ENCODE data around the gene PRICKLE4.

Gene PRICKLE4

DNA sequence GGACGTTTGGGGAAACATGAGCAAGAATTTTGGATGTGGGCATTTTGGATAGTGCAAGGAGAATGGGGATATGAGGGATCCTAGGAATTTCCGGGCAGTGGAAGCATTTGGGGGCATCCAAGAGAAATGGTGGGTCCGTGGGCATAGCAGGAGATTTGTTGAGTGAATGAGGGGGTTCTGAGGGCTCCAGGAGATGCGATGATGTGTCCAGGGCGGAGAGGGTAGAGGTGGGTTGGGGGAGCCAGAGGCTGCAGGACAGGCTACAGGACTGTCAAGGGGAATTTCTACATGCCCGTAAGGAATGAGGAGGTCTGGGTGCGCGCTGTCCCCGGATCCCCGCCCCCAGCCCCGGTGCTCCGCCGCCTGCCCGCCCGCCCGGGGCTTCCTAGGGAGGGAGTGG lies 1.2 kb upstream of the PRICKLE4 start:
- ATAC-seq = no peak
- TF ChIP-seq PPARA (CRISPR knock-in tag; IDR thresholded peaks at IDR 0.05; ENCODE audit: borderline replicate concordance) = no peak

DNA sequence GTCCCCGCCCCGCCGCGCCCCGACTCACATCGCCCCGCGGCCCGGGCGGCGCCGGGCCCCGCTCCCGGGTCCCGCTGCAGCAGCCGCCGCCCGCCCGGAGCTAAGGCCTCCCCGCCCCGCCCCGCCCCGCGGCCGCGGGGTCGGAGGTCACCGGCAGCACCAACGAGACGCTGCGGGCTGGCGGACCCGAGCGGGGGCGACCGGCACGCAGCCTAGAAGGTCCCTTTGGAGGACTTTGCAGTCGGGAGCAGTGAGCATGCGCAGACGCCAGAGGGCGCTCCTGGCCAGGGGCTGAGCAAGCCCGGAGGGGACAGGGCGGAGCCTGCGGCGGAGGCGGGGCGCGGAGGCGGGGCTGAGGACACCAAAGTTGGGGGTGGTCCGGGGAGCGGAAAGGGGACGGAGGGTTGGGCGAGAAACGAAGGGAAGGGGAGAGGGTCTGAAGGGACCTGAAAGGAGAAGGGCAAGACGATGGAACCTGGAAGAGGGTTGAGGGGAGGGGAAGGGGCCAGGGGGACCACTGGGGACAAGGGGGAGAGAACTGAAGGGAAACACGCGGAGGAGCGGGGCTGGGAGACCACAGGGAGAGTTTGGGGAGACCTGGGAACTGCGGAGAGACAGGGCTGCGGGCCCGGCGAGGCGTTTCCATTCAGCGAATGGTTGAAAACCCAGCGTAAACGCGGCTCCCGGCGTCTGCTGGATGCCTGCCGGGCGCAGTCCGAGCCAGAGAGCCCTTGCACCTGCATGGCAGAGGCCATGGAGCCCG lies 613 bp upstream of the PRICKLE4 start, which contains the start of gene FRS3:
FRS3 (minus strand) TSS at position 113 of the 763 bp plus-strand sequence. CDS start 2,913 bp downstream, outside the sequence.
- TF ChIP-seq OSR1 (CRISPR knock-in tag; IDR thresholded peaks at IDR 0.05) = no peak
- TF ChIP-seq, protein P1, sequence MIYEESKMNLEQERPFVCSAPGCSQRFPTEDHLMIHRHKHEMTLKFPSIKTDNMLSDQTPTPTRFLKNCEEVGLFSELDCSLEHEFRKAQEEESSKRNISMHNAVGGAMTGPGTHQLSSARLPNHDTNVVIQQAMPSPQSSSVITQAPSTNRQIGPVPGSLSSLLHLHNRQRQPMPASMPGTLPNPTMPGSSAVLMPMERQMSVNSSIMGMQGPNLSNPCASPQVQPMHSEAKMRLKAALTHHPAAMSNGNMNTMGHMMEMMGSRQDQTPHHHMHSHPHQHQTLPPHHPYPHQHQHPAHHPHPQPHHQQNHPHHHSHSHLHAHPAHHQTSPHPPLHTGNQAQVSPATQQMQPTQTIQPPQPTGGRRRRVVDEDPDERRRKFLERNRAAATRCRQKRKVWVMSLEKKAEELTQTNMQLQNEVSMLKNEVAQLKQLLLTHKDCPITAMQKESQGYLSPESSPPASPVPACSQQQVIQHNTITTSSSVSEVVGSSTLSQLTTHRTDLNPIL (CRISPR knock-in tag; IDR thresholded peaks at IDR 0.05; ENCODE audit: low read depth) = no peak
- TF ChIP-seq BACH2 (CRISPR knock-in tag; IDR thresholded peaks at IDR 0.05; ENCODE audit: borderline replicate concordance) = no peak
- no peak for TF ChIP-seq TOX (CRISPR knock-in tag; IDR thresholded peaks at IDR 0.05; ENCODE audit: borderline replicate concordance)
- no peak for TF ChIP-seq GLIS3 (CRISPR knock-in tag; IDR thresholded peaks at IDR 0.05)
- TF ChIP-seq TCF4 (CRISPR knock-in tag; IDR thresholded peaks at IDR 0.05; ENCODE audit: borderline replicate concordance) = no peak
- TF ChIP-seq ARNTL (CRISPR knock-in tag; IDR thresholded peaks at IDR 0.05; ENCODE audit: borderline replicate concordance, low read depth) = no peak
- no peak for TF ChIP-seq ZNF70 (CRISPR knock-in tag; IDR thresholded peaks at IDR 0.05)
- TF ChIP-seq ZC3H10 (CRISPR knock-in tag; IDR thresholded peaks at IDR 0.05) = no peak
- TF ChIP-seq, protein P2, sequence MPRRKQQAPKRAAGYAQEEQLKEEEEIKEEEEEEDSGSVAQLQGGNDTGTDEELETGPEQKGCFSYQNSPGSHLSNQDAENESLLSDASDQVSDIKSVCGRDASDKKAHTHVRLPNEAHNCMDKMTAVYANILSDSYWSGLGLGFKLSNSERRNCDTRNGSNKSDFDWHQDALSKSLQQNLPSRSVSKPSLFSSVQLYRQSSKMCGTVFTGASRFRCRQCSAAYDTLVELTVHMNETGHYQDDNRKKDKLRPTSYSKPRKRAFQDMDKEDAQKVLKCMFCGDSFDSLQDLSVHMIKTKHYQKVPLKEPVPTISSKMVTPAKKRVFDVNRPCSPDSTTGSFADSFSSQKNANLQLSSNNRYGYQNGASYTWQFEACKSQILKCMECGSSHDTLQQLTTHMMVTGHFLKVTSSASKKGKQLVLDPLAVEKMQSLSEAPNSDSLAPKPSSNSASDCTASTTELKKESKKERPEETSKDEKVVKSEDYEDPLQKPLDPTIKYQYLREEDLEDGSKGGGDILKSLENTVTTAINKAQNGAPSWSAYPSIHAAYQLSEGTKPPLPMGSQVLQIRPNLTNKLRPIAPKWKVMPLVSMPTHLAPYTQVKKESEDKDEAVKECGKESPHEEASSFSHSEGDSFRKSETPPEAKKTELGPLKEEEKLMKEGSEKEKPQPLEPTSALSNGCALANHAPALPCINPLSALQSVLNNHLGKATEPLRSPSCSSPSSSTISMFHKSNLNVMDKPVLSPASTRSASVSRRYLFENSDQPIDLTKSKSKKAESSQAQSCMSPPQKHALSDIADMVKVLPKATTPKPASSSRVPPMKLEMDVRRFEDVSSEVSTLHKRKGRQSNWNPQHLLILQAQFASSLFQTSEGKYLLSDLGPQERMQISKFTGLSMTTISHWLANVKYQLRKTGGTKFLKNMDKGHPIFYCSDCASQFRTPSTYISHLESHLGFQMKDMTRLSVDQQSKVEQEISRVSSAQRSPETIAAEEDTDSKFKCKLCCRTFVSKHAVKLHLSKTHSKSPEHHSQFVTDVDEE (CRISPR knock-in tag; IDR thresholded peaks at IDR 0.05) = no peak; the same call in 1 of the 2 replicates
- no peak for TF ChIP-seq PATZ1 (CRISPR knock-in tag; IDR thresholded peaks at IDR 0.05; ENCODE audit: borderline replicate concordance)
- no peak for TF ChIP-seq ZNF8 (CRISPR knock-in tag; IDR thresholded peaks at IDR 0.05)
- TF ChIP-seq CSDC2 (CRISPR knock-in tag; IDR thresholded peaks at IDR 0.05) = no peak
- TF ChIP-seq ISL1 (CRISPR knock-in tag; IDR thresholded peaks at IDR 0.05) = no peak
- peak; percentile 91 for ATAC-seq

GRCh38 chr6:41781366-41781730 lies 766 bp downstream of the PRICKLE4 start:
- no peak for ATAC-seq
- no peak for TF ChIP-seq POU6F1 (CRISPR knock-in tag; IDR thresholded peaks at IDR 0.05; ENCODE audit: borderline replicate concordance, low read depth)
- no peak for TF ChIP-seq CSRNP3 (CRISPR knock-in tag; IDR thresholded peaks at IDR 0.05)
- no peak for TF ChIP-seq BACH2 (CRISPR knock-in tag; IDR thresholded peaks at IDR 0.05; ENCODE audit: borderline replicate concordance)
- TF ChIP-seq ZNF8 (CRISPR knock-in tag; IDR thresholded peaks at IDR 0.05) = no peak
- TF ChIP-seq ZFP3 (CRISPR knock-in tag; IDR thresholded peaks at IDR 0.05) = no peak
- no peak for TF ChIP-seq ZNF565 (CRISPR knock-in tag; conservative IDR thresholded peaks at IDR 0.05; ENCODE audit: low read depth)
- TF ChIP-seq TOX (CRISPR knock-in tag; IDR thresholded peaks at IDR 0.05; ENCODE audit: borderline replicate concordance) = no peak
- TF ChIP-seq ZFP30 (CRISPR knock-in tag; IDR thresholded peaks at IDR 0.05) = no peak
- TF ChIP-seq, protein P1 (CRISPR knock-in tag; IDR thresholded peaks at IDR 0.05; ENCODE audit: low read depth) = no peak
- no peak for TF ChIP-seq ZC3H10 (CRISPR knock-in tag; IDR thresholded peaks at IDR 0.05)
- TF ChIP-seq SNAI2 (CRISPR knock-in tag; IDR thresholded peaks at IDR 0.05) = no peak
- TF ChIP-seq ARNTL (CRISPR knock-in tag; IDR thresholded peaks at IDR 0.05; ENCODE audit: borderline replicate concordance, low read depth) = no peak
- TF ChIP-seq RARB (CRISPR knock-in tag; IDR thresholded peaks at IDR 0.05) = no peak
- no peak for TF ChIP-seq TCF4 (CRISPR knock-in tag; IDR thresholded peaks at IDR 0.05; ENCODE audit: borderline replicate concordance)
- TF ChIP-seq PPARA (CRISPR knock-in tag; IDR thresholded peaks at IDR 0.05; ENCODE audit: borderline replicate concordance) = no peak
- TF ChIP-seq CSDC2 (CRISPR knock-in tag; IDR thresholded peaks at IDR 0.05) = no peak
- TF ChIP-seq, protein P2 (CRISPR knock-in tag; IDR thresholded peaks at IDR 0.05) = no peak
- no peak for TF ChIP-seq GLIS3 (CRISPR knock-in tag; IDR thresholded peaks at IDR 0.05)
- TF ChIP-seq ESRRG (CRISPR knock-in tag; IDR thresholded peaks at IDR 0.05) = no peak
